HCT116 (cell line): ENCODE results near the gene FANCM. TPM values are rescaled to one million over a fixed set of nuclear protein-coding genes. Genes with fewer than 3 reads are reported as not detected.

Source experiments
- ATAC-seq: fragments of 200-7000 bp; cut with Tn5 transposase; 2 replicates; pipeline ENCODE4 v1.9.1; 2020; ENCODE audit warnings: mild to moderate bottlenecking, moderate library complexity
- BruUV-seq: library from RNA; stranded (reverse); fragments of 400-500 nt; replicated peaks from 2 replicates; lab custom pipeline; 2021; lab: Mats Ljungman, UMichigan
- CTCF ChIA-PET: fragments of 300-600 bp; sonication (Branson Sonifier 250); formaldehyde crosslinking; loops from one replicate; lab custom pipeline; 2021; ENCODE audit warnings: antibody characterized with exemption; lab: Charles Lee
- POLR2A ChIA-PET: fragments of 300-600, 350-600 bp; sonication (Branson Sonifier 250); formaldehyde crosslinking; loops from one replicate; lab custom pipeline; 2021; ENCODE audit warnings: antibody characterized with exemption; lab: Charles Lee
- RAD21 ChIA-PET, 2 experiments: fragments of 300-600 bp; sonication (Branson Sonifier 250); formaldehyde crosslinking; loops; one replicate each; lab custom pipeline; 2023; ENCODE audit warnings: low total read pairs in 2 of 2; ENCODE audit not compliant: uncharacterized antibody in 2 of 2, unreplicated experiment in 2 of 2, low non-redundant PET in 1 of 2; lab: Charles Lee
- DNase-seq: peaks from one replicate; pipeline ENCODE4 v3.0.0-alpha.2; 2010; ENCODE audit warnings: low read depth, low spot score
- H2AFZ ChIP-seq: fragments of 200-600 bp; shearing (Covaris generic), sonication (generic); 2 replicates; pipeline ENCODE4 v1.6.1; 2017; ENCODE audit warnings: low read depth, mixed run types, mixed read lengths, antibody characterized with exemption, low read length; ENCODE audit not compliant: poor library complexity, severe bottlenecking
- H3K27ac ChIP-seq: 2 replicates; pipeline ENCODE4 v1.5.1; 2012; ENCODE audit warnings: low read depth, low read length
- H3K27me3 ChIP-seq: fragments of 200-600 bp; sonication (generic); 2 replicates; pipeline ENCODE4 v1.6.1; 2016; ENCODE audit warnings: mixed run types, low read length, mixed read lengths; ENCODE audit not compliant: insufficient read depth
- H3K36me3 ChIP-seq, 2 experiments: fragments of 200-500 bp in 1 of 2; fragments of 200-600 bp in 1 of 2; sonication (Bioruptor generic) in 1 of 2; sonication (generic) in 1 of 2; 2 replicates each; pipeline versions ENCODE4 v1.5.1 to v1.6.1; 2014 to 2016; ENCODE audit warnings: low read length in 2 of 2, inconsistent platforms in 1 of 2, mixed read lengths in 1 of 2, mixed run types in 1 of 2; ENCODE audit not compliant: insufficient read depth in 2 of 2, control insufficient read depth in 1 of 2
- H3K4me1 ChIP-seq, 2 experiments: fragments of 200-600 bp in 1 of 2; sonication (generic) in 1 of 2; 2 replicates each; pipeline versions ENCODE4 v1.5.1 to v1.6.1; 2012 to 2017; ENCODE audit warnings: low read length in 2 of 2, inconsistent platforms in 1 of 2, mild to moderate bottlenecking in 1 of 2, mixed read lengths in 1 of 2, mixed run types in 1 of 2, moderate library complexity in 1 of 2; ENCODE audit not compliant: insufficient read depth in 2 of 2, control insufficient read depth in 1 of 2
- H3K4me2 ChIP-seq: fragments of 200-600 bp; sonication (generic); 2 replicates; pipeline ENCODE4 v1.6.1; 2017; ENCODE audit warnings: mixed run types, low read length, mixed read lengths
- H3K4me3 ChIP-seq, 2 experiments: fragments of 200-600 bp in 1 of 2; sonication (generic) in 1 of 2; replicated peaks in 1 of 2; 2 replicates each; pipeline ENCODE4 v1.5.1; 2011 to 2016; ENCODE audit warnings: low read length in 2 of 2, control low read depth in 1 of 2, low read depth in 1 of 2, mild to moderate bottlenecking in 1 of 2, mixed read lengths in 1 of 2, mixed run types in 1 of 2
- H3K79me2 ChIP-seq: fragments of 200-600 bp; sonication (generic); 2 replicates; pipeline ENCODE4 v1.6.1; 2017; ENCODE audit warnings: mild to moderate bottlenecking, mixed run types, low read length, moderate library complexity, mixed read lengths; ENCODE audit not compliant: insufficient read depth
- H3K9ac ChIP-seq: fragments of 200-600 bp; sonication (generic); 2 replicates; pipeline ENCODE4 v1.6.1; 2016; ENCODE audit warnings: low read length, mixed read lengths
- H3K9me2 ChIP-seq: fragments of 200-600 bp; sonication (generic), shearing (Covaris generic); 2 replicates; pipeline ENCODE4 v1.6.1; 2017; ENCODE audit warnings: mixed run types, mild to moderate bottlenecking, moderate library complexity; ENCODE audit not compliant: insufficient read depth
- H3K9me3 ChIP-seq, 2 experiments: fragments of 200-500 bp in 1 of 2; fragments of 200-600 bp in 1 of 2; sonication (Bioruptor generic) in 1 of 2; sonication (generic) in 1 of 2; 2 replicates each; pipeline ENCODE4 v1.6.1; 2014 to 2017; ENCODE audit warnings: low read length in 2 of 2, mixed read lengths in 2 of 2, inconsistent platforms in 1 of 2, low read depth in 1 of 2, mild to moderate bottlenecking in 1 of 2, mixed run types in 1 of 2, moderate library complexity in 1 of 2; ENCODE audit not compliant: control insufficient read depth in 1 of 2, insufficient read depth in 1 of 2
- H4K20me1 ChIP-seq: fragments of 200-600 bp; sonication (generic), shearing (Covaris generic); 2 replicates; pipeline ENCODE4 v1.6.1; 2017; ENCODE audit warnings: mixed run types, mild to moderate bottlenecking, moderate library complexity; ENCODE audit not compliant: insufficient read depth
- EZH2 ChIP-seq: fragments of 200-600 bp; sonication (generic); IDR thresholded peaks from 2 replicates; pipeline ENCODE4 v1.6.1; 2017; ENCODE audit warnings: antibody characterized with exemption, mixed run types
- EZH2phosphoT487 ChIP-seq: fragments of 200-600 bp; IDR thresholded peaks from 2 replicates; pipeline ENCODE4 v1.6.1; 2018; ENCODE audit warnings: antibody characterized with exemption, borderline replicate concordance
- SP1 ChIP-seq: IDR thresholded peaks from 2 replicates; pipeline ENCODE4 v1.6.1; 2012; ENCODE audit warnings: low read depth
- SRF ChIP-seq: IDR thresholded peaks from 2 replicates; pipeline ENCODE4 v1.6.1; 2012; ENCODE audit warnings: low read depth
- TCF7L2 ChIP-seq: IDR thresholded peaks from 2 replicates; pipeline ENCODE4 v1.7.0; 2011; ENCODE audit warnings: borderline replicate concordance, inconsistent platforms; ENCODE audit not compliant: insufficient read depth, insufficient read length; ENCODE audit errors: extremely low read depth
- ZFX ChIP-seq: fragments of 450-650 bp; IDR thresholded peaks from 2 replicates; pipeline ENCODE4 v1.6.1; 2017
- intact Hi-C: fragments of 100-400 bp; cut with micrococcal nuclease; formaldehyde crosslinking; loops from 2 replicates; pipeline ENCODE4 v1.10.0; 2022
- total RNA-seq: library from RNA; stranded (reverse); gene quantifications from one replicate; pipeline ENCODE4 v1.2.1, GENCODE V29; 2021; ENCODE audit not compliant: unreplicated experiment
- TF ChIP-seq, protein P1 (sequence below): IDR thresholded peaks from 2 replicates; pipeline ENCODE4 v1.6.1; 2011; ENCODE audit warnings: mild to moderate bottlenecking, low read length, moderate library complexity; ENCODE audit not compliant: insufficient replicate concordance; ENCODE audit errors: extremely low read depth
- TF ChIP-seq, protein P2 (sequence below): IDR thresholded peaks from 2 replicates; pipeline ENCODE4 v1.6.1; 2012
- TF ChIP-seq, protein P3 (sequence below): IDR thresholded peaks from 2 replicates; pipeline ENCODE4 v1.6.1; 2012; ENCODE audit warnings: low read depth

The FANCM gene
- total RNA-seq, 1 experiment from 2014 or later, result 10.9 TPM

DNA sequence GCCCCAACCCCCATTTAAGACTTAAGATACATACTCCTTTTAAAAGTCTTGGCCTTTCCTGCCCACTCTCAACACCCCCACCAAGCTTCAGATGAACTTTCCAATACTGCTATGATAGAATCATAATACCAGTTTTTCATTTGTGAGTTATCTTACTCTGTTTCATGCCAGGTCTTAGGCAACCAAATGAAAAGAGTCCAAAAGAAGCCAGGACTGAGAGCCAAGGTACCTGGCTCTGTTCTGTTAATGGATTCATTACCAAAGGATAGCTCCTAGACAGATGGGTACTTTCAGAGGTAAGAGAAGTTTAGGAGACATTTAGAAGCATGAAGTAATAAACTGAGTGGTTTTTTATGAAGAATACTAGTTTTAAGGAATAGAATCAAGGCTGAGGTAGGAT lies 34.2 kb downstream of the FANCM start:
- CTCF ChIA-PET, result no interaction called here

More for the DNA sequence above, 34.2 kb downstream of the FANCM start:
- H2AFZ ChIP-seq, result no peak overlapping the region
- H3K9me3 ChIP-seq, result no peaks in the 10 kb centered on the region
- TF ChIP-seq EZH2, result no peak
- no peak for TF ChIP-seq EZH2phosphoT487
- no peak for TF ChIP-seq SP1
- TF ChIP-seq, protein P1, sequence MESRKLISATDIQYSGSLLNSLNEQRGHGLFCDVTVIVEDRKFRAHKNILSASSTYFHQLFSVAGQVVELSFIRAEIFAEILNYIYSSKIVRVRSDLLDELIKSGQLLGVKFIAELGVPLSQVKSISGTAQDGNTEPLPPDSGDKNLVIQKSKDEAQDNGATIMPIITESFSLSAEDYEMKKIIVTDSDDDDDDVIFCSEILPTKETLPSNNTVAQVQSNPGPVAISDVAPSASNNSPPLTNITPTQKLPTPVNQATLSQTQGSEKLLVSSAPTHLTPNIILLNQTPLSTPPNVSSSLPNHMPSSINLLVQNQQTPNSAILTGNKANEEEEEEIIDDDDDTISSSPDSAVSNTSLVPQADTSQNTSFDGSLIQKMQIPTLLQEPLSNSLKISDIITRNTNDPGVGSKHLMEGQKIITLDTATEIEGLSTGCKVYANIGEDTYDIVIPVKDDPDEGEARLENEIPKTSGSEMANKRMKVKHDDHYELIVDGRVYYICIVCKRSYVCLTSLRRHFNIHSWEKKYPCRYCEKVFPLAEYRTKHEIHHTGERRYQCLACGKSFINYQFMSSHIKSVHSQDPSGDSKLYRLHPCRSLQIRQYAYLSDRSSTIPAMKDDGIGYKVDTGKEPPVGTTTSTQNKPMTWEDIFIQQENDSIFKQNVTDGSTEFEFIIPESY, result no peak
- TF ChIP-seq SRF, result no peak
- TF ChIP-seq, protein P2, sequence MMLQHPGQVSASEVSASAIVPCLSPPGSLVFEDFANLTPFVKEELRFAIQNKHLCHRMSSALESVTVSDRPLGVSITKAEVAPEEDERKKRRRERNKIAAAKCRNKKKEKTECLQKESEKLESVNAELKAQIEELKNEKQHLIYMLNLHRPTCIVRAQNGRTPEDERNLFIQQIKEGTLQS, result no peak
- TF ChIP-seq, protein P3, sequence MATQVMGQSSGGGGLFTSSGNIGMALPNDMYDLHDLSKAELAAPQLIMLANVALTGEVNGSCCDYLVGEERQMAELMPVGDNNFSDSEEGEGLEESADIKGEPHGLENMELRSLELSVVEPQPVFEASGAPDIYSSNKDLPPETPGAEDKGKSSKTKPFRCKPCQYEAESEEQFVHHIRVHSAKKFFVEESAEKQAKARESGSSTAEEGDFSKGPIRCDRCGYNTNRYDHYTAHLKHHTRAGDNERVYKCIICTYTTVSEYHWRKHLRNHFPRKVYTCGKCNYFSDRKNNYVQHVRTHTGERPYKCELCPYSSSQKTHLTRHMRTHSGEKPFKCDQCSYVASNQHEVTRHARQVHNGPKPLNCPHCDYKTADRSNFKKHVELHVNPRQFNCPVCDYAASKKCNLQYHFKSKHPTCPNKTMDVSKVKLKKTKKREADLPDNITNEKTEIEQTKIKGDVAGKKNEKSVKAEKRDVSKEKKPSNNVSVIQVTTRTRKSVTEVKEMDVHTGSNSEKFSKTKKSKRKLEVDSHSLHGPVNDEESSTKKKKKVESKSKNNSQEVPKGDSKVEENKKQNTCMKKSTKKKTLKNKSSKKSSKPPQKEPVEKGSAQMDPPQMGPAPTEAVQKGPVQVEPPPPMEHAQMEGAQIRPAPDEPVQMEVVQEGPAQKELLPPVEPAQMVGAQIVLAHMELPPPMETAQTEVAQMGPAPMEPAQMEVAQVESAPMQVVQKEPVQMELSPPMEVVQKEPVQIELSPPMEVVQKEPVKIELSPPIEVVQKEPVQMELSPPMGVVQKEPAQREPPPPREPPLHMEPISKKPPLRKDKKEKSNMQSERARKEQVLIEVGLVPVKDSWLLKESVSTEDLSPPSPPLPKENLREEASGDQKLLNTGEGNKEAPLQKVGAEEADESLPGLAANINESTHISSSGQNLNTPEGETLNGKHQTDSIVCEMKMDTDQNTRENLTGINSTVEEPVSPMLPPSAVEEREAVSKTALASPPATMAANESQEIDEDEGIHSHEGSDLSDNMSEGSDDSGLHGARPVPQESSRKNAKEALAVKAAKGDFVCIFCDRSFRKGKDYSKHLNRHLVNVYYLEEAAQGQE, result no peak
- TF ChIP-seq TCF7L2, result no peak
- no peak for TF ChIP-seq ZFX
- no peaks in the 10 kb centered on the region for H3K79me2 ChIP-seq
- H3K4me2 ChIP-seq, result no peak overlapping the region
- POLR2A ChIA-PET, result no interaction called here
- no peaks in the 10 kb centered on the region for H4K20me1 ChIP-seq
- intact Hi-C loops, result no loop called here
- H3K27me3 ChIP-seq, result no peaks in the 10 kb centered on the region
- H3K9ac ChIP-seq, result no peak overlapping the region
- H3K4me1 ChIP-seq, result no peaks in the 10 kb centered on the region
- DNase-seq, result no peak
- no TSS peak for BruUV-seq
- H3K36me3 ChIP-seq, result peaks cover 0 to 5% of the 10 kb centered on the region in 2 experiments; a peak in 1 of 4 replicates
- H3K27ac ChIP-seq, result no peak overlapping the region
- no peaks in the 10 kb centered on the region for H3K9me2 ChIP-seq
- RAD21 ChIA-PET, result interaction anchor here in 1 of 2 experiments (0.6 kb wide), 1 partner anchor 13 kb away, joined by 3 read pairs; no protein-coding TSS in a partner anchor
- no peak for ATAC-seq
- H3K4me3 ChIP-seq, result no peak overlapping the region
